Measurements from ENCODE around the gene MTMR1. TPM values are rescaled to one million over a fixed set of nuclear protein-coding genes. Genes with fewer than 3 reads are reported as not detected.

MTMR1 gene
- total RNA-seq, 1 experiment from 2014 or later = 15.6 TPM

- TF ChIP-seq ZSCAN18 (CRISPR knock-in tag; IDR thresholded peaks at IDR 0.05) (no peak), STAT6 (CRISPR knock-in tag; conservative IDR thresholded peaks at IDR 0.05; ENCODE audit: low read depth) (no peak), SOX15 (CRISPR knock-in tag; IDR thresholded peaks at IDR 0.05) (no peak), IRF1 (CRISPR knock-in tag; IDR thresholded peaks at IDR 0.05) (no peak), ZNF121 (CRISPR knock-in tag; IDR thresholded peaks at IDR 0.05) (no peak), CBFB (CRISPR knock-in tag; IDR thresholded peaks at IDR 0.05; ENCODE audit: low read depth) (no peak), ZNF232 (CRISPR knock-in tag; IDR thresholded peaks at IDR 0.05) (no peak), ZNF219 (CRISPR knock-in tag; IDR thresholded peaks at IDR 0.05; ENCODE audit: borderline replicate concordance) (no peak), ZNF396 (CRISPR knock-in tag; IDR thresholded peaks at IDR 0.05; ENCODE audit: borderline replicate concordance) (no peak), ATF3 (CRISPR knock-in tag; conservative IDR thresholded peaks at IDR 0.05) (no peak)
Observed at GRCh38 chrX:150731795-150732194, 38.6 kb downstream of the MTMR1 start (continued).

- Mint-ChIP-seq H3K27me3 (ENCODE audit: low read depth) (no peaks in the 10 kb centered on the region), H3K27ac (no peak overlapping the region), H3K9me3 (no peaks in the 10 kb centered on the region), H3K36me3 (peaks cover 38% of the 10 kb centered on the region), H3K4me3 (no peak overlapping the region), H3K4me1 (peaks cover 3% of the 10 kb centered on the region; the same call in 1 of the 2 replicates)
- no peak for ATAC-seq
- no peak for DNase-seq (ENCODE audit: low spot score)
- CTCF ChIA-PET = no interaction called here
- POLR2A ChIA-PET = no interaction called here
- TF ChIP-seq PRDM15 (CRISPR knock-in tag; IDR thresholded peaks at IDR 0.05) (no peak), AFF4 (CRISPR knock-in tag; IDR thresholded peaks at IDR 0.05; ENCODE audit: borderline replicate concordance) (no peak), GABPB1 (CRISPR knock-in tag; IDR thresholded peaks at IDR 0.05) (no peak), ATF2 (CRISPR knock-in tag; IDR thresholded peaks at IDR 0.05; ENCODE audit: borderline replicate concordance, low read depth) (no peak), ZNF671 (CRISPR knock-in tag; IDR thresholded peaks at IDR 0.05) (no peak), SMAD4 (CRISPR knock-in tag; IDR thresholded peaks at IDR 0.05) (no peak), GTF2I (CRISPR knock-in tag; conservative IDR thresholded peaks at IDR 0.05) (no peak), NFYB (CRISPR knock-in tag; conservative IDR thresholded peaks at IDR 0.05; ENCODE audit: low read depth) (no peak), ZNF281 (CRISPR knock-in tag; IDR thresholded peaks at IDR 0.05) (no peak), JAZF1 (CRISPR knock-in tag; IDR thresholded peaks at IDR 0.05) (no peak)
Observed at GRCh38 chrX:150736475-150736874, 43.3 kb downstream of the MTMR1 start.

Measured in WTC11 (cell line).